H1 (cell line): ENCODE data around the gene NT5DC3. TPM values are rescaled to one million over a fixed set of nuclear protein-coding genes. Genes with fewer than 3 reads are reported as not detected.
"Not testable (repeated sequence)": the region's sequence is repeated elsewhere in the genome, so short reads cannot be mapped to it uniquely, and the experiment has no call there.

ENCODE experiments used
- CTCF ChIA-PET: fragments of 300-600 bp; sonication (Branson Sonifier 250); formaldehyde crosslinking; loops from one replicate; lab custom pipeline; 2021; ENCODE audit not compliant: partially characterized antibody; lab: Charles Lee
- POLR2A ChIA-PET: fragments of 300-600 bp; sonication (Branson Sonifier 250); formaldehyde crosslinking; loops from one replicate; lab custom pipeline; 2021; ENCODE audit warnings: inconsistent platforms; ENCODE audit not compliant: partially characterized antibody; lab: Charles Lee
- DNase-seq, 2 experiments: peaks; one replicate each; pipeline versions ENCODE4 v3.0.0 to v3.0.0-alpha.2; 2010 to 2022; ENCODE audit warnings: low spot score in 2 of 2, low read depth in 1 of 2, mixed read lengths in 1 of 2
- FAIRE-seq: peaks from 2 replicates; lab custom pipeline; 2011; peaks lifted over from hg19 to GRCh38; lab: Jason Lieb, UNC
- H2AFZ ChIP-seq: 2 replicates; pipeline ENCODE4 v1.8.1; 2012; ENCODE audit warnings: low read length, inconsistent platforms
- H2AK5ac ChIP-seq: 2 replicates; pipeline ENCODE4 v1.6.1; 2013; ENCODE audit warnings: low read depth, low read length
- H2BK120ac ChIP-seq: replicated peaks from 2 replicates; pipeline ENCODE3; 2013; ENCODE audit warnings: low read depth, low read length, inconsistent platforms
- H2BK12ac ChIP-seq: 2 replicates; pipeline ENCODE4 v1.6.1; 2013; ENCODE audit warnings: low read depth, low read length
- H2BK15ac ChIP-seq: 2 replicates; pipeline ENCODE4 v1.6.1; 2013; ENCODE audit warnings: low read length
- H2BK20ac ChIP-seq: 2 replicates; pipeline ENCODE4 v1.6.1; 2013; ENCODE audit warnings: low read length
- H2BK5ac ChIP-seq: 2 replicates; pipeline ENCODE4 v1.6.1; 2013; ENCODE audit warnings: low read depth, low read length
- H3K14ac ChIP-seq: 2 replicates; pipeline ENCODE4 v1.6.1; 2013; ENCODE audit warnings: inconsistent platforms; ENCODE audit not compliant: insufficient read length
- H3K18ac ChIP-seq: 2 replicates; pipeline ENCODE4 v1.6.1; 2013; ENCODE audit warnings: low read length; ENCODE audit errors: extremely low read depth
- H3K23ac ChIP-seq: 2 replicates; pipeline ENCODE4 v1.6.1; 2013; ENCODE audit warnings: inconsistent platforms; ENCODE audit not compliant: insufficient read length
- H3K23me2 ChIP-seq: 2 replicates; pipeline ENCODE4 v1.6.1; 2013; ENCODE audit warnings: low read depth, low read length
- H3K27ac ChIP-seq: 2 replicates; pipeline ENCODE4 v1.6.1; 2011; ENCODE audit warnings: low read depth, low read length, inconsistent platforms
- H3K27me3 ChIP-seq, 4 experiments: replicated peaks in 1 of 4; 1 replicate in 1 of 4; 2 replicates in 3 of 4; pipeline versions ENCODE4 v1.6.1 to v1.8.1; 2011 to 2013; ENCODE audit warnings: low read length in 3 of 4, mild to moderate bottlenecking in 3 of 4, inconsistent platforms in 2 of 4, mixed read lengths in 2 of 4, moderate library complexity in 1 of 4; ENCODE audit not compliant: control insufficient read depth in 3 of 4, insufficient read depth in 3 of 4; ENCODE audit errors: extremely low read depth in 1 of 4
- H3K36me3 ChIP-seq, 4 experiments: 2 replicates each; pipeline versions ENCODE4 v1.6.1 to v1.8.1; 2011 to 2013; ENCODE audit warnings: mild to moderate bottlenecking in 4 of 4, low read length in 3 of 4, moderate library complexity in 2 of 4, control low read depth in 1 of 4, inconsistent platforms in 1 of 4; ENCODE audit not compliant: insufficient read depth in 4 of 4, control insufficient read depth in 2 of 4
- H3K4ac ChIP-seq: replicated peaks from 2 replicates; pipeline ENCODE3; 2013; ENCODE audit warnings: low read length, low read depth, mixed read lengths, inconsistent platforms; ENCODE audit not compliant: insufficient read length
- H3K4me1 ChIP-seq, 4 experiments: replicated peaks in 1 of 4; 1 replicate in 1 of 4; 2 replicates in 3 of 4; pipeline versions ENCODE4 v1.6.1 to v1.8.1; 2011 to 2013; ENCODE audit warnings: low read length in 3 of 4, inconsistent platforms in 2 of 4, mixed read lengths in 1 of 4; ENCODE audit not compliant: insufficient read depth in 4 of 4, control insufficient read depth in 3 of 4
- H3K4me2 ChIP-seq, 2 experiments: 2 replicates each; pipeline versions ENCODE4 v1.6.1 to v1.8.1; 2011 to 2013; ENCODE audit warnings: low read depth in 2 of 2, low read length in 2 of 2, control low read depth in 1 of 2, inconsistent platforms in 1 of 2, mild to moderate bottlenecking in 1 of 2; ENCODE audit not compliant: insufficient read depth in 1 of 2
- H3K4me3 ChIP-seq, 4 experiments: fragments of 200-600, 300-600 bp in 1 of 4; sonication (generic), shearing (Covaris generic), sonication (Bioruptor Twin) in 1 of 4; 2 replicates each; pipeline versions ENCODE4 v1.5.1 to v1.8.1; 2011 to 2016; ENCODE audit warnings: low read length in 4 of 4, low read depth in 3 of 4, control low read depth in 2 of 4, inconsistent platforms in 2 of 4, mild to moderate bottlenecking in 2 of 4, mixed read lengths in 1 of 4, moderate library complexity in 1 of 4; ENCODE audit not compliant: insufficient read depth in 2 of 4; ENCODE audit errors: extremely low read depth in 1 of 4
- H3K56ac ChIP-seq: replicated peaks from 2 replicates; pipeline ENCODE3; 2013; ENCODE audit warnings: low read depth, mild to moderate bottlenecking, mixed read lengths, low read length, inconsistent platforms; ENCODE audit not compliant: insufficient read length
- H3K79me1 ChIP-seq: 2 replicates; pipeline ENCODE4 v1.6.1; 2013; ENCODE audit warnings: low read depth, low read length, control low read depth
- H3K79me2 ChIP-seq, 2 experiments: 2 replicates each; pipeline versions ENCODE4 v1.6.1 to v1.8.1; 2012 to 2013; ENCODE audit warnings: low read length in 2 of 2, mild to moderate bottlenecking in 2 of 2, inconsistent platforms in 1 of 2; ENCODE audit not compliant: insufficient read depth in 2 of 2, control insufficient read depth in 1 of 2
- H3K9ac ChIP-seq, 4 experiments: replicated peaks in 1 of 4; 1 replicate in 1 of 4; 2 replicates in 3 of 4; pipeline versions ENCODE4 v1.6.1 to v1.8.1; 2011 to 2013; ENCODE audit warnings: low read depth in 3 of 4, low read length in 3 of 4, control low read depth in 2 of 4, mild to moderate bottlenecking in 2 of 4, moderate library complexity in 2 of 4, inconsistent platforms in 1 of 4; ENCODE audit errors: extremely low read depth in 1 of 4
- H3K9me3 ChIP-seq, 2 experiments: 2 replicates each; pipeline versions ENCODE4 v1.6.1 to v1.8.1; 2012 to 2013; ENCODE audit warnings: mild to moderate bottlenecking in 2 of 2, moderate library complexity in 2 of 2, control low read depth in 1 of 2, inconsistent platforms in 1 of 2, low read depth in 1 of 2, low read length in 1 of 2, mixed read lengths in 1 of 2; ENCODE audit not compliant: insufficient read depth in 2 of 2
- H4K20me1 ChIP-seq, 2 experiments: replicated peaks in 1 of 2; 2 replicates each; pipeline versions ENCODE3 to v1.8.1; 2011 to 2013; ENCODE audit warnings: inconsistent platforms in 2 of 2, low read length in 2 of 2, mild to moderate bottlenecking in 1 of 2; ENCODE audit not compliant: insufficient read depth in 2 of 2, control insufficient read depth in 1 of 2
- H4K5ac ChIP-seq: 2 replicates; pipeline ENCODE4 v1.6.1; 2013; ENCODE audit warnings: low read length, low read depth, mixed read lengths, inconsistent platforms; ENCODE audit not compliant: insufficient read length
- H4K8ac ChIP-seq: 2 replicates; pipeline ENCODE4 v1.8.0; 2013; ENCODE audit warnings: mild to moderate bottlenecking, moderate library complexity, low read length, inconsistent platforms; ENCODE audit not compliant: insufficient read depth; ENCODE audit errors: extremely low read depth
- H4K91ac ChIP-seq: replicated peaks from 2 replicates; pipeline ENCODE3; 2013; ENCODE audit warnings: low read length, mixed read lengths, inconsistent platforms; ENCODE audit not compliant: insufficient read length
- BACH1 ChIP-seq: IDR thresholded peaks from 2 replicates; pipeline ENCODE4 v1.6.1; 2012; ENCODE audit warnings: low read length, improper control_type of control experiment
- CHD2 ChIP-seq: IDR thresholded peaks from 2 replicates; pipeline ENCODE4 v1.6.1; 2012; ENCODE audit warnings: low read length, improper control_type of control experiment
- CTBP2 ChIP-seq: IDR thresholded peaks from 2 replicates; pipeline ENCODE4 v1.7.0; 2011; ENCODE audit warnings: borderline replicate concordance, mild to moderate bottlenecking, moderate library complexity, mixed read lengths, low read length; ENCODE audit not compliant: insufficient read depth, insufficient read length
- GABPA ChIP-seq: IDR thresholded peaks from 2 replicates; pipeline ENCODE4 v1.6.1; 2011; ENCODE audit warnings: mild to moderate bottlenecking, low read length, moderate library complexity, borderline replicate concordance; ENCODE audit not compliant: insufficient read depth
- WGBS, 2 experiments: shearing (Covaris generic) in 1 of 2; methylation state at CpG; one replicate each; pipeline versions ENCODE4 v1.1.6 to v1.1.7; 2013 to 2015; ENCODE audit warnings: low lambda C conversion rate in 2 of 2, mixed read lengths in 2 of 2, inconsistent platforms in 1 of 2, low coverage in 1 of 2, missing lambda C conversion rate in 1 of 2; ENCODE audit not compliant: insufficient replicate concordance in 2 of 2, insufficient coverage in 1 of 2, insufficient read length in 1 of 2; ENCODE audit errors: extremely low coverage in 1 of 2, missing lambda C conversion rate in 1 of 2; 5-methylcytosine and 5-hydroxymethylcytosine counted together
- polyA plus RNA-seq, 7 experiments: library from polyadenylated mRNA; depleted of rRNA in 3 of 7; stranded (reverse) in 5 of 7; unstranded in 2 of 7; fragments of >200 nt in 5 of 7; fragments of 200-250 nt in 2 of 7; gene quantifications; 1 replicate in 5 of 7; 2 replicates in 1 of 7; 4 replicates in 1 of 7; pipeline versions ENCODE4 v1.2.1 to v1.2.3, GENCODE V29; 2011 to 2013; ENCODE audit warnings: missing spikeins in 2 of 7, mixed read lengths in 2 of 7
- total RNA-seq: library from RNA; stranded (reverse); fragmentation: NEBNext Ultra II Directional; extraction: Animal tissue kit (Norgen Biotek cat#: 25700); gene quantifications from 2 replicates; pipeline ENCODE4 v1.2.1, GENCODE V29; 2021
- TF ChIP-seq, protein P1 (sequence below): IDR thresholded peaks from 2 replicates; pipeline ENCODE4 v1.6.1; 2011; ENCODE audit warnings: low read depth, mild to moderate bottlenecking, low read length; ENCODE audit not compliant: insufficient read depth

Gene NT5DC3
- total and polyA plus RNA-seq, 2 of the 8 experiments (the other 6 are each of a cell fraction or from before 2014, with no cell fraction given): 5.4 to 14.8 TPM

- TF ChIP-seq CTBP2: no peak
- TF ChIP-seq BACH1: no peak
- no peak for TF ChIP-seq GABPA
- TF ChIP-seq CHD2: no peak
- TF ChIP-seq, protein P1, sequence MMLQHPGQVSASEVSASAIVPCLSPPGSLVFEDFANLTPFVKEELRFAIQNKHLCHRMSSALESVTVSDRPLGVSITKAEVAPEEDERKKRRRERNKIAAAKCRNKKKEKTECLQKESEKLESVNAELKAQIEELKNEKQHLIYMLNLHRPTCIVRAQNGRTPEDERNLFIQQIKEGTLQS: no peak
- TF ChIP-seq, all 59 proteins: peak for 0
Observed at GRCh38 chr12:103836345-103836744, 4.7 kb downstream of the NT5DC3 start (continued).

DNA sequence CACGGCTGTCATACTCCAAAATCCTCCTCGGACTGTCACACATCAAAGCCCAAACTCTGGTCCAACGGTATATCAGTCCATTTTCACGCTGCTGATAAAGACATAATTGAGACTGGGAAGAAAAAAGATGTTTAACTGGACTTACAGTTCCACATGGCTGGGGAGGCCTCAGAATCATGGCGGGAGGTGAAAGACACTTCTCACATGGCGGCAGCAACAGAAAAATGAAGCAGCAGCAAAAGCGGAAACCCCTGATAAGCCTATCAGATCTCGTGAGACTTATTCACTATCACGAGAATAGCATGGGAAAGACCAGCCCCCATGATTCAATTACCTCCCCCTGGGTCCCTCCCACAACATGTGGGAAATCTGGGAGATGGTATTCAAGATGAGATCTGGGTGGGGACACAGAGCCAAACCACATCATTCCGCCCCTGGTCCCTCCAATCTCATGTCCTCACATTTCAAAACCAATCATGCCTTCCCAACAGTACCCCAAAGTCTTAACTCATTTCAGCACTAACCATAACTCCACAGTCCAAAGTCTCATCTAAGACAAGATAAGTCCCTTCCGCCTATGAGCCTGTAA lies 5.2 kb downstream of the NT5DC3 start:
- H2BK12ac ChIP-seq, H3K23me2 ChIP-seq, H3K27me3 ChIP-seq, H3K9me3 ChIP-seq, H2AK5ac ChIP-seq, H4K8ac ChIP-seq, H3K4me3 ChIP-seq, H3K27ac ChIP-seq, H3K9ac ChIP-seq, DNase-seq, H3K4me1 ChIP-seq, H4K5ac ChIP-seq, H3K14ac ChIP-seq, H2AFZ ChIP-seq, H3K23ac ChIP-seq, H3K4ac ChIP-seq, H3K36me3 ChIP-seq, H3K18ac ChIP-seq, H4K91ac ChIP-seq, H2BK15ac ChIP-seq, H2BK120ac ChIP-seq, H3K4me2 ChIP-seq, FAIRE-seq, H2BK5ac ChIP-seq, H2BK20ac ChIP-seq, H3K56ac ChIP-seq: not testable (repeated sequence)
- WGBS, 2 experiments: 89% methylated on average over 11 of the region's 11 CpGs; no CpG with 5 or more reads in 1 of the 2 experiments
- POLR2A ChIA-PET: interaction anchor here (0.9 to 1.1 kb wide), 2 partner anchors 8 to 10 kb away, joined by 3 to 5 read pairs; no protein-coding TSS in a partner anchor
- H3K79me1 ChIP-seq: peaks cover 11% of the 10 kb centered on the region
- CTCF ChIA-PET: interaction anchor here (1.3 to 1.8 kb wide), 2 partner anchors 34 to 64 kb away, joined by 3 to 6 read pairs; no protein-coding TSS in a partner anchor
- H4K20me1 ChIP-seq: peaks cover 0 to 12% of the 10 kb centered on the region in 2 experiments
- peaks cover 0 to 70% of the 10 kb centered on the region in 2 experiments for H3K79me2 ChIP-seq
